SU-DHL-6 (cell line): Measurements from ENCODE around the gene ARHGAP11B.
"Not testable (repeated sequence)": the region's sequence is repeated elsewhere in the genome, so short reads cannot be mapped to it uniquely, and the experiment has no call there.

Experiments
- EZH2phosphoT487 ChIP-seq: fragments of 200-600 bp; sonication (generic), shearing (Covaris generic); conservative IDR thresholded peaks from 2 replicates; pipeline ENCODE4 v1.6.1; 2018; ENCODE audit warnings: mild to moderate bottlenecking, antibody characterized with exemption, low read length, moderate library complexity, mixed read lengths
- TF ChIP-seq, protein P1 (sequence below): fragments of 200-600 bp; sonication (generic); IDR thresholded peaks from one replicate; pipeline ENCODE4 v1.5.1; 2017; ENCODE audit warnings: antibody characterized with exemption, mild to moderate bottlenecking, low read length, moderate library complexity; ENCODE audit not compliant: insufficient read depth, poor library complexity, severe bottlenecking

DNA sequence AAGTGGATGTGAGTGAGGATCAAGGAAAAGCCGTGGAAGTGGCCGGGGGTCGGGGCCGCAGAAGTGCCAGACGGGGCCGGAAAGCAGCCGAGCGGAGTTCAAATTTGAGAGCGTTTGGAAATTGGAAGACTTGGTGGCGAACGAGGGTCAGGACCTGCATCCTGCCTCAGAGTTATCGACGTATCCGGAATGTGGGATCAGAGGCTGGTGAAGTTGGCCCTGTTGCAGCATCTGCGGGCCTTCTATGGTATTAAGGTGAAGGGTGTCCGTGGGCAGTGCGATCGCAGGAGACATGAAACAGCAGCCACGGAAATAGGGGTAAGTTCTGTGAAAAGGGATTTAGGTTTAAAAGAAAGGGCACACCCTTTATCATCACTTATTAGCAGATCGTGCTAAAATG, 704 bp downstream of the ARHGAP11B start:
- TF ChIP-seq, protein P1, sequence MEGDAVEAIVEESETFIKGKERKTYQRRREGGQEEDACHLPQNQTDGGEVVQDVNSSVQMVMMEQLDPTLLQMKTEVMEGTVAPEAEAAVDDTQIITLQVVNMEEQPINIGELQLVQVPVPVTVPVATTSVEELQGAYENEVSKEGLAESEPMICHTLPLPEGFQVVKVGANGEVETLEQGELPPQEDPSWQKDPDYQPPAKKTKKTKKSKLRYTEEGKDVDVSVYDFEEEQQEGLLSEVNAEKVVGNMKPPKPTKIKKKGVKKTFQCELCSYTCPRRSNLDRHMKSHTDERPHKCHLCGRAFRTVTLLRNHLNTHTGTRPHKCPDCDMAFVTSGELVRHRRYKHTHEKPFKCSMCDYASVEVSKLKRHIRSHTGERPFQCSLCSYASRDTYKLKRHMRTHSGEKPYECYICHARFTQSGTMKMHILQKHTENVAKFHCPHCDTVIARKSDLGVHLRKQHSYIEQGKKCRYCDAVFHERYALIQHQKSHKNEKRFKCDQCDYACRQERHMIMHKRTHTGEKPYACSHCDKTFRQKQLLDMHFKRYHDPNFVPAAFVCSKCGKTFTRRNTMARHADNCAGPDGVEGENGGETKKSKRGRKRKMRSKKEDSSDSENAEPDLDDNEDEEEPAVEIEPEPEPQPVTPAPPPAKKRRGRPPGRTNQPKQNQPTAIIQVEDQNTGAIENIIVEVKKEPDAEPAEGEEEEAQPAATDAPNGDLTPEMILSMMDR: not testable (repeated sequence)
- TF ChIP-seq EZH2phosphoT487: not testable (repeated sequence)
